HG03354 (cell line): Measurements from ENCODE around the gene LUC7L3.
A peak's percentile ranks its signal among the peaks of the same experiment; 100 is the strongest.

Experiments used
- ATAC-seq: cut with Tn5 transposase; IDR thresholded peaks from one replicate; pipeline ENCODE4 v1.9.1; 2021; ENCODE audit warnings: mild to moderate bottlenecking; ENCODE audit not compliant: unreplicated experiment, poor library complexity, severe bottlenecking

LUC7L3 gene

DNA sequence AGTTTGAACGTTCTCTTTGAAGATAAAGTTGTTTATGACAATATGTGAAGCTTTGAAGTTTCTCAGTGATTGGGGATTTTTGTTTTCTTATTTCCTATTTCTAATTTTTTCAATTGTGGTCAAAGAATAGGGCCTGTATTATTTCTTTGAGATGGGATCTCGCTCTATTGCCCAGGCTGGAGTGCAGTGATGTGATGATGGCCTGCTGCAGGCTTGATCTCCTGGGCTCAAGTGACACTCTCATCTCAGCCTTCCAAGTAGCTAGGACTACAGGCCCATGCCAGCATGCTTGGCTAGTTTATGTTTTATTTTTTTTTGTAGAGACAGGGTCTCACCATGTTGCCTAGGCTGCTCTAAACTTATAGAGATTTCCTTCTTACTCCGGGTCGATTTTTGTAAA, 59.6 kb downstream of the LUC7L3 start:
- no peak for ATAC-seq

DNA sequence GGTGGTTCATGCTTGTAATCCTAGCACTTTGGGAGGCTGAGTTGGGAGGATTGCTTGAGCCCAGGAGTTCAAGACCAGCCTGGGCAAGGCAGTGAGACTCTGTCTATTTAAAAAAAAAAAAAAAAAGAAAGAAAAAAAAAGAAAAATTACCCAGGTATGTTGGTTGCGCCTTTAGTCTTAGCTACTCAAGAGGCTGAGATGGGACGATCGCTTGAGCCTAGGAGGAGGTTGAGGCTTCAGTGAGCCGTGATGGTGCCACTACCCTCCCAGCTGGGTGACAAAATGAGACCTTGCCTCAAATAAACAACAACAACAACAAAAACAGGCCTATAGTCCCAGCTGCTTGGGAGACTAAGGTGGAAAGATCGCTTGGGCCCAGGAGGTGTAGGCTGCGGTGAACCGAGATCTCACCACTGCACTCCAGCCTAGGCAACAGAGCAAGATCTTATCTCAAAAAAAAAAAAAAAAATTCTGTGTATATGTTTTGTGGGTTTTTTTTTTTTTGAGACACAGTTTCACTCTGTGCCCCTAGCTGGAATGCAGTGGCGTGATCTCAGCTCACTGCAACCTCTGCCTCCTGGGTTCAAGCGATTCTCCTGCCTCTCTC, 60.4 kb downstream of the LUC7L3 start:
- ATAC-seq = no peak

DNA sequence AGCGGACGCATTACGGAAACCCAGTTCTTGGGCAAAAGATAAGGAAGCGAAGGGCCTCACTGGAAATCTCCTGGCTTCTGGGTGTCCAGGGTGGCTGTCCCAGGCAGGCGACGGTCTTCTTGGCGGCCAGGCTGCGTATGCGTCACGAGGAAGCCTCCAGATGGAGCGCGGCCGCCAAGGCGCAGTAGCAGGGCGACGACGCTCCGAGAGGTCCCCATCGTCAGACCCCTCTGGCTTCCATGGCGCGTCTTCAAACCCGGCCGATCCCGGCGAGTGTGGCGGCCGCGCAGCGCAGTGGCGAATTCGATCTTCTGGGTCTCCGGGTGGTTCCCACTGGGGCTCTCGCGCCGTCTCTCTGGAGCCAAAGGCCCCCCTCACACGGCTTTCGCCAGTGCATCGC, 61.8 kb downstream of the LUC7L3 start:
- no peak for ATAC-seq

DNA sequence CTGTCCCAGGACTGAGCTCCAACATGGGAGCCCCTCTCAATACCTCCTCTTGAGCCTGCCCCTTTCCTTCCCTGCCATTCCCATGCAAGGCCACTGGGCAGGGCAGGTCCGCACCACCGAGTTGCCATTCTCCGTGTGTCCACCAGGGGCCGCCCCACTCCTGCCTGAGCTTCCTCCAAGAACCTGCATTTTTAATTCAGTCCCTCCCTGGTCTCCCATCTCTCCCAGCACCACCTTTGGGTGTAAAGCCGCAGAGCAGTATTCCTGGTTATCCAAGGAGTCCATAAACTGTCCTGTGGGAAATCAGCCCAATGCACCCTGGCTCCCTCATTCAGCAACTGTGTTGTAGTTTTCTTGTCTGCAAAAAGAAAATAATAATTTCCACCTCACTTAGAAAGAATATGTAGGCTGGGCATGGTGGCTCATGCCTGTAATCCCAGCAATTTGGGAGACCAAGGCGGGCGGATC, 63.8 kb downstream of the LUC7L3 start:
- peak; percentile 86 for ATAC-seq

DNA sequence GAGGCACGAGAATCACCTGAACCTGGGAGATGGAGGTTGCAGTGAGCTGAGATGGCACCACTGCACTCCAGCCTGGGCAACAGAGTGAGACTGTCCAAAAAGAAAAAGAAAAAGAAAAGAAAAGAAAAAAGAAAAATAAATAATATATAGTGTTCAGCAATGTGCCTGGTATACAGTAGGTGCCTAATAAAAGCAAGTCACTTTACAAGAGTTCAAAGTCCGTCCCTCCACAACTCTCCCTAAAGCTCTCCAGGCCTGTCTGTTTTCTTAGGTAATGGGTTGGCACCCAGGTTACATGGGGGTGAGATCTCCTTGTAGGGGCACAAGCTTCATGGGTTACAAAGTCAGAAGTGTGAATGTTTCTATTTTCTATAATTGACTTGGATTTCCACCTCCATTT, 64.5 kb downstream of the LUC7L3 start:
- ATAC-seq = no peak

DNA sequence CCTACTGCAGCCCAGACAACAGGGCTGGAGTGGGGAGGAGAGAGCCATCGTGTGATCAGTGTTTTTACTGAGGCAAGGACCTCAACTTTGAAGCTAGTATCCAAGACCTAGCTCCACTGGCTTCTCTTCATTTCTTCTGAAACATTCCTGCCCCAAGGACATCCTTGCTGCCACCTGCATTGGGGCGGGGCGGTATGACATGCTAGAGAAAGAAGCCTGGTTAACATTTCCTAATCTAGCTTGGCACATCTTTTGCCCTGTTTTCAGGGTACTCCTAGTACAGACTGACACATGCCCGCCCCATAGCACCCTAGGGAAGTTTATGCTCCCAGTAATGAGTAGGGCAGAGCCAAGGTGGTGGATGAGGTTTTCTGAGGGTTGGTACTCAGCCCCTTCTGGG, 65.7 kb downstream of the LUC7L3 start:
- ATAC-seq = no peak

DNA sequence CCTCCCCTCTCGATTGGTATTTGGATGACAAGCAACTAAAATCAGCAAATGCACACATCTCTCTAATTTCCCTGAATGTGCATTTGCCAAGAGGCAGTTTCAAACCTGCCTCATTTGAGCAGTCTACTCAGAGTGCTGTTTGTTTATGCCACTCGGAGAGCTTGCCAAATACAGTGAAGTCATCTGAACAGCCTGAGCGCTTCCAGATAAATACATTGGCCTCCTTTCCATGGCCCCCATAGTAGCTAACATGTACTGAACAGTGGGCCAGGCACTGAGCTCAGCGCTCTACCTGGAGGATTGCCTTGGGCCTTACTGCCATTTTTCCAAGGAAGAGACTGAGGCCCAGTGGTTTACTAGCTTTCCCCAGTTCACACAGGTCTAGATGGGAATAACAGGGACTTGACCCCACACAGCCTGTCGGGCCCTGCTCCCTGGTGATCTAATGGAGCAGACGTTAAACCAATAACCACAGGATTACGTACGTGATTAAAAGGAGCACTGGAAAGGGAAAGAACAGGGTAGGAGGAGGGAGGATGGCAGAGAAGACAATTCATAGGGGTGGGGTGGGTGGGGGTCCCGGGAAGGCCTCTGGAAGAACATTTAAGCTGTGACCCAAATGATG, 66.7 kb downstream of the LUC7L3 start:
- ATAC-seq = no peak

DNA sequence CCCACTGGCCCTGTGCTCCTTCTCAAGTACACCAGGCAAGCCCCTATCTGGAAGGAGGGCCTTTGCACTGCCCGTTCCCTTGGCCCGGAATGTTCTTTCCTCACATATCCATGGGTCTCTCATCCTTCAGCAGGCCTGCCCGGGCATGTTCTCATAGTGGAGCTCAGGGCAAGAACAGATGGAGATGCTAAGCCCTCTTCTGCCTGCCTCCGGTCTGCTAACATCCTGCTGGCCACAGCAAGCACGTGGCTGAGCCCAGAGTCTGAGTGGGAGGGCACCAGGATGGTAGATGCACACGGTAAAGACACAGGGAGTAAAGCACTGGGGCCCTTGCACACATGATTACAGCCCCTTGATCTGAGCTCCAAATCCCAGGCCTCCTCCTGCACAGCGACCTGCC, 67.7 kb downstream of the LUC7L3 start:
- ATAC-seq = no peak

DNA sequence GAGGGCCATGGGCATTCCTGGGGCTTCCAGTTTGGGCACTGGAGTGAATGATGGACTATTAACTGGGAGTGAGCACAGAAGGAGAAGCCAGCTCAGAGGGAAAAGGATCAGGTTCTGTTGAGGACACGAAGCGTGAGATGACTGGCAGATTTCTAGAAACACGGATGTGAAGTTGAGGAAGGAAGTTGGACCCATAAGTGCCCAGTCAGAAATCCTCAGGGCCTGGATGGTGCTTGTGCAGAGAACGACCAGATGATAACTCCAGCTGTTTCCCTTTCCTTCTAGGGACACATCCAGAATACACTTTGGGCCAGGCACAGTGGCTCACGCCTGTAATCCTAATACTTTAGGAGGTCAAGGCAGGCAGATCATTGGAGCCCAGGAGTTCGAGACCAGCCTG, 71.2 kb downstream of the LUC7L3 start:
- no peak for ATAC-seq

DNA sequence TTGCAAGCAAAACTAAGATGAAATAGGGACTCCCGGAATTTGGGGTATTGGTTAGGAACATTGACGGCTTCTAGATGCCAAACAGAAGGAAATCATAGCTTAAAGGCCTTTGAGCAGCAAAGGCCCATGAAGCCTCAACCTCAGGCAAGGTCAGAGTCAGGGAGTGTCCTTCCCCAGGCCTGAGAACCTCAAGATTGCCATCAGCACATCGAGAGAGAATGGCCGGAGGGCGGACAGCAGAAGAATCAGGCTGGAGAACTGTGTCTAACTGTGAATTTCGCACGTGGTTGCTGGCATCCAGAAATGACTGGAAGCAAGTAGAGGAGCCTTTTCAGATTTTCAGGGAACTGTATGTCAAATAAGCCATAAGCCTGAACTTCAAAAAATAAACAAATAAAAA, 72.7 kb downstream of the LUC7L3 start:
- no peak for ATAC-seq

DNA sequence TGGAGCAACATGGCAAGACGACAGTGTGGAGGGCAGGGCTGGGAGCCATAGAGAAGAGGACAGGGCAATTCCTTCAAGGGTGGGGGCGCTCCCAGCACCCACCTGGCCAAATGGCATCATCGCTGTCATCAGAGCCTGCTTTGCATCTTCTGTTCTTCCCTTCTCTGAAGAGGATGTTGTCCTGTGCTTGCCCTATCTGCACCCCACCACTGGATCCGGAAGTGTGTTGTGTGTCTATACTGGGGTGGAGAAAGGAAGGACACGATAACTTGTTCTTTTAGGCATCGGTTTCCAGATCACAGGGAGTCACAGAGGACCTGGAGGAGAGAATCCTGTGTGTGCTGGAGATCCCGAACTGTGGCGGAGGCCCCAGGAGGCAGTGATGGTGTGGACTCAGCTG, 73.6 kb downstream of the LUC7L3 start:
- ATAC-seq = no peak

DNA sequence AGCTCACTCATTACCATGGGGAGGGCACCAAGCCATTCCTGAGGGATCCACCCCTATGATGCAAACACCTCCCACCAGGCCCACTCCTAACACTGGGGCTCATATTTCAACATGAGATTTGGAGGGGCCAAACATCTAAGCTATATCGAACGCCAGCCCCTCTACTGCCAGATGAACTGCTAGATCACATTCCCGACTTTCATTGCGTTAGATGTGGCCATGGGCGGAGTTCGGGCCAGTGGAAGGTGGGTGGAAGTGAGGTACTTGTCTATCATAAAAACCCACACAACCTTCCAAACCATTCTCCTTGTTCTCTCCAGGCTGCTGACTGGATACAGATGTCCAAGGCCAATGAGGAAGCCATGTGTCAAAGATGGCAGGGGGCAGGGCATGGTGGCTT, 75.0 kb downstream of the LUC7L3 start:
- no peak for ATAC-seq

DNA sequence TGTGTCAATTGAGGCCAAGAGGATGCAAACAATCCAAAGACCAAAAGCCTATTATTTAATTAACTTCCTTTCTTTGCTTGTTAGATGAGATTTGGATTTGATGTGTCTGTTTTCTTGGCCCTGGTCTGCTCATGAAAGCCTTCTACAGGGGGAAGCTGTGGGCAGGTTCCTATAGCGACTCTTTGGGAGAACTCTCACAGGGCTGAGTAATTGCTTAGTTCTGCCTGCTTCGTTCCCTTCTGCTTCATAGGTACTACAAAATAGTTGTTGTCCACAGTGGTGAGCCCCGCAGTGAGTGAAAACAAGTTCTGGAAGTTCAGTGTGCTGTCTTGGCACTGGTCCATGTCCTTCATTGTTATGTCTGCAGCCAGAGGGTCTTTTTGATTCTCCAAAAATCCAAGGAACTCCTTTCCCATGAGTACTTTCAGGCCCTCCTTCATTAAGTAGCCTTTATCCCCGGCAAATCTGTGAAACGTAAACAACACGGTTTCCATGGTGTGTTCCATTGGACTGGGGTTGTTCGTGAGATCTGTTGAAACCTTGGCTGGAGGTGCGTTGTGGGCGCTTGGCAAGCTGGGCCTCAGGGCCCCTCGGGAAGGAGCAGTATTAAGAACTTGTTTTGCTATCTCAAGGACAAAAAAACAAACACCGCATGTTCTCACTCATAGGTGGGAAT, 77.9 kb downstream of the LUC7L3 start:
- ATAC-seq = no peak

DNA sequence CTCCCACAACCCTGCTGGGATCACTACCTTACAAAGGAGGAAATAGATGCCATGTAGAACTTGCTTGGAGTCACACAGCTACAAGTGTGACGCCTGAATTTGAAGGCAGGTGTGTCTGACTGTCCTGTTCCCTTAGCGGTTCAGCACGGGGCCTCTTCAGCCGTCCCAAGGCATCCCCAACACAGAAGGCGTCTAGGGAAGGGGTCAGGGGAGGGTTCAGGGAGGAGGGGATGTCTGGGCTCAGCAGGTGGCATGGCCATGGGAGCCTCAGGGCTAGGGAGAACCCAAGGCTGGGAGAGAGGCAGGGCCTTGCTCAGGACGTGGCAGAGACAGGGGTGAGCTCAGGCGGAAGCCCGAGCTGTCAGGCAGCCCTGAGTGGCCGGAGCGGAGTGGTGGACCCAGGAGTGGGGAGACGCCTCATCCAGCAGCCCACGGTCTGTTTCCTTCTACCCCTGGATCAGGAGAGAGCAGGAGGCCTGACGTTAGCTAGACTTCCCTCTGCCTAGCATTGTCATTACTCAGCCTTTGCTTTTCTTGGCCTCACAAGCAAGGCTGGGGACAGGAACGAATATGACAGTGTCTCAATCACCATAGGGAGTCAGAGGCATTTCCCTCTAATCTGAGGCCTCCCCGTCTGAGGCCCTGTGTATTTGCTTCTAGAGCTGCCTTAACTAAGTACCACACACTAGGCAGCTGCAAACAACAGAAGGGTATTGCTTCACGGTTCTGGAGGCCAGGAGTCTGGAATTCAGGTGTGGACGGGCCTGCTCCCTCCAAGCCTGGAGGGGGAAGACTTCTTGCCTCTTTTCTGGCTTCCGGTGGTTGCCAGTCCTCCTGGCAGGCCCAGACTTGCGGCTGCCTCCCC, 79.3 kb downstream of the LUC7L3 start:
- ATAC-seq = no peak

DNA sequence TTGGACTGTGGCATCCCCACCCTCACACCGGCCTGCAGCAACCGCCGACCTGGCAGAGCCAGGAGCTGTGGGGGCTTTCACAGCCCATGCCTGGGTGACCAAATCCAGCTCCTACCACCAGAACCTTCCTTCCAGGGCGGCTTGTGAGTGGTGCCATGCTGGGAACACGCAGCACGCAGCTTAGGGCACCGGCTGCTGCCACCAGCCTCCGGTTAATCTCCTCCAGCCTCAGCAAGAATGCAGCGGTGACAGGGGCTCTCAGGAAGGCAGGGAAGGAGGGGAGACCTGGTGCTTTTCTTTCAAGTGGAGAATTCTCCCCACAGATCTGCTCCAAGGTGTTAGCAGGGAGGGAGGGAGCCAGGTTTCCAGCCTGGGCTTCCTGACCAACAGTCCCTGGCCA, 80.2 kb downstream of the LUC7L3 start:
- ATAC-seq = no peak

DNA sequence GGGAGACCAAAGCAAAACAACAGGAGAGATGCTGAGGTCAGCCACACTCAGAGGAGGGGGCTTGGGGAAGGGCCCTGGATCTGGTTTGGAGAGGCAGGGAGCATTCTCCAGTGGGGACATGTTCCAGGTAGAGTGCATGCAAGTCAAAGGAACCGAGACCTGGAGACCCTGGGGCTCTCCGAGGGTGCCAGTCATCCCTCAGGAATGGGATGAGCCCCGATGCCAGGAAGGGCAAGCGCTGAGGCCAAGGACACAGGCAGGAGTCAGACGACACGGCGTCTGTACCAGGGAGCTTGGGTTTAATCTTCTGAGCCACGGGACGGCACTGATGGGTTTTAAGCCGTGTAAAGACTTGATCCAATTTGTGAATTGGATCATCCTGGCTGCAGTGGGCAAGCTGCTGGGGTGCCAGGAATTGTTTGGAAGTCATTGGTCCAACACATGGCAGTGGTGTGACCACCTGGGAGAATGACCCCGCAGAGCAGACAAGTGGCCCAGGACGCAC, 80.8 kb downstream of the LUC7L3 start:
- ATAC-seq = no peak

DNA sequence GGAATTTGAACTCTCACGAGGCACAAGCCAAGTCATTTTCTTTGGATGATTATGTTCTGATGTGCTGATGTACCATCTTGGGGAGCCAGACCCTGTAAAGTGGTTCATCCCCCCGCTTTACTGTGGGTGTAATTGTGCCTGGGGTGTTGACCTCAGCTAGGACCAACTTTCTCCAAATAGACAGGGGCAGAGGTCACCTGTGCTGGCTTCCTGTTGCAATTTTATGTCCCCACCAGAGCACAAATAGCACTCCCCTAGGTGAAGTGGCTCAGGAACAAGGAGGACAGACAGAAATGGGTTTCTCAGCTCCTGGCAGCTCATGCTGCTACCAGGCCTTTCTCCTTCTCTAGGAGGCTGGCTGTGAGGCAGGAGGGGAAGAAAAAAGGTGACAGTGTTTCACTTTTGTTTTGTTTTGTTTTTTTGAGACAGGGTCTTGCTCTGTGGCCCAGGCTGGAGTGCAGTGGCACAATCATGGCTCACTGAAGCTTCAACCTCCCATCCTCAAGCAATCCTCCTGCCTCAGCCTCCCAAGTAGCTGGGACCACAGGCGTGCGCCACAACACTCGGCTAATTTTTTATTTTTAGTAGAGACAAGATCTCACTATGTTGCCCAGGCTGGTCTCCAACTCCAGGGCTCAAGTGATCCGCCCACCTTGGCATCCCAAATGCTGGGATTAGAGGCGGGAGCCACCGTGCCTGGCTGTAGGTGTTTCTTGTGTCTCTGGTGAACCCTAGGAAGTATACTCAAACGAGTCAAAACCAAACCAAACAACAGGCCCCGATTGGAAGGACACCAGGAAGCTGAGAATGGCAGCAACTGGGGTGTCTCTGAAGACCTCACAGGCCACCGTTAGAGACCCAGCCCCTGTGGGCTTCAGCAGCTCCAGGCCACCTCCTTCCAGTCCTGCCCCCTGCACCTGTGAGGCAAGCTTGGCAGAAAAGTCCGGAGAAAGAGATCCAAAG, 83.5 kb downstream of the LUC7L3 start:
- no peak for ATAC-seq

DNA sequence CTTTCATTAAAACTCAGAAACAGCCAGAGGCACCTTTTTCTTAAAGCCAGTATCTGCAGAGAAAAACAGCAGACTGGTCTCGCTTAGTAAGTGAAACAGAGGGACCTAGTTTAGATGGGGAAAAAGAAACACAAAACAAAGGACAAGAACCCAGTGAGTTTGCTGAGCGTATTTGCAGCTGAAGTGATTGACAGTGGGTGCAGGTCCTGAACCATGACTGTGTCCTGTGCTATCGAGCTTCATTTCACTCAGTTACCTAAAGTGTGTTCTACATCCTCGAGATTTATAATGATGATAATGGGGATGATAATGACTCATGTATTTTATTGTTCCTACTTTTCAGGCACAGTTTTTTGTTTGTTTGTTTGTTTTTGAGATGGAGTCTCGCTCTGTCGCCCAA, 84.3 kb downstream of the LUC7L3 start:
- ATAC-seq = no peak
